AG04449 (cell line): Measurements from ENCODE around the gene SOCS1.

ENCODE experiments used
- CTCF ChIA-PET: fragments of 350-600 bp; formaldehyde crosslinking; extraction: SDS; loops from one replicate; lab custom pipeline; 2021; ENCODE audit warnings: antibody characterized with exemption; lab: Yijun Ruan, JAX
- POLR2A ChIA-PET: fragments of 400-600, 350-600 bp; formaldehyde crosslinking; extraction: SDS; loops from one replicate; lab custom pipeline; 2020; ENCODE audit warnings: antibody characterized with exemption, inconsistent platforms; lab: Yijun Ruan, JAX
- DNase-seq: peaks from one replicate; pipeline ENCODE4 v3.0.0-alpha.2; 2010; ENCODE audit warnings: low read depth, low spot score
- H3K4me3 ChIP-seq: 2 replicates; pipeline ENCODE4 v1.5.1; 2011; ENCODE audit warnings: low read depth, mild to moderate bottlenecking, control low read depth, low read length
- TF ChIP-seq, protein P1 (sequence below): IDR thresholded peaks from one replicate; pipeline ENCODE4 v1.5.1; 2011; ENCODE audit warnings: mild to moderate bottlenecking, moderate library complexity, low read length, control low read depth, inconsistent platforms; ENCODE audit not compliant: insufficient read depth; ENCODE audit errors: missing control alignments

The SOCS1 gene

DNA sequence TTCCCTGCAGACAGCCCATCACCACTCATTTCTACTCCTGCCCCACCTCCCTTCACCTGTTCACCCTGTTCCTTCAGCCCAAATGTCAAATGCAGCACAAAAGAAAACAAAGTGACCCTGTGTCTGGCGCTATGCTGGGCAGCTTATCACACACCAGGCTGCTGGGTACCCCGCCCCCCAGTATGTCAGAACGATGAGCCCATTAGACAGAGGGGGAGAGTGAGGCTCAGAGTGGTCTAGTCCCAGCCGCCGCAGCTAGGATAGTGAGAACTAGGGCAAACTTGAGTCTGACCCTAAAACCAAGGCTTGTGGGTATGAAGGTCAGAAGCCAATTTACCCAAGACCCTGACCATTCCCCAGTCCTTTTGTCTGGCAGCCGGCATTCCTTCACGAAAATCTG lies 9.1 kb upstream of the SOCS1 start:
- ChIA-PET CTCF (interaction anchor here (1.4 kb wide), 1 partner anchor 9 kb away, joined by 5 read pairs; the partner anchor contains the start of gene SOCS1), POLR2A (no interaction called here)
- H3K4me3 ChIP-seq, result no peak overlapping the region
- TF ChIP-seq, protein P1, sequence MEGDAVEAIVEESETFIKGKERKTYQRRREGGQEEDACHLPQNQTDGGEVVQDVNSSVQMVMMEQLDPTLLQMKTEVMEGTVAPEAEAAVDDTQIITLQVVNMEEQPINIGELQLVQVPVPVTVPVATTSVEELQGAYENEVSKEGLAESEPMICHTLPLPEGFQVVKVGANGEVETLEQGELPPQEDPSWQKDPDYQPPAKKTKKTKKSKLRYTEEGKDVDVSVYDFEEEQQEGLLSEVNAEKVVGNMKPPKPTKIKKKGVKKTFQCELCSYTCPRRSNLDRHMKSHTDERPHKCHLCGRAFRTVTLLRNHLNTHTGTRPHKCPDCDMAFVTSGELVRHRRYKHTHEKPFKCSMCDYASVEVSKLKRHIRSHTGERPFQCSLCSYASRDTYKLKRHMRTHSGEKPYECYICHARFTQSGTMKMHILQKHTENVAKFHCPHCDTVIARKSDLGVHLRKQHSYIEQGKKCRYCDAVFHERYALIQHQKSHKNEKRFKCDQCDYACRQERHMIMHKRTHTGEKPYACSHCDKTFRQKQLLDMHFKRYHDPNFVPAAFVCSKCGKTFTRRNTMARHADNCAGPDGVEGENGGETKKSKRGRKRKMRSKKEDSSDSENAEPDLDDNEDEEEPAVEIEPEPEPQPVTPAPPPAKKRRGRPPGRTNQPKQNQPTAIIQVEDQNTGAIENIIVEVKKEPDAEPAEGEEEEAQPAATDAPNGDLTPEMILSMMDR, result no peak
- DNase-seq, result no peak

DNA sequence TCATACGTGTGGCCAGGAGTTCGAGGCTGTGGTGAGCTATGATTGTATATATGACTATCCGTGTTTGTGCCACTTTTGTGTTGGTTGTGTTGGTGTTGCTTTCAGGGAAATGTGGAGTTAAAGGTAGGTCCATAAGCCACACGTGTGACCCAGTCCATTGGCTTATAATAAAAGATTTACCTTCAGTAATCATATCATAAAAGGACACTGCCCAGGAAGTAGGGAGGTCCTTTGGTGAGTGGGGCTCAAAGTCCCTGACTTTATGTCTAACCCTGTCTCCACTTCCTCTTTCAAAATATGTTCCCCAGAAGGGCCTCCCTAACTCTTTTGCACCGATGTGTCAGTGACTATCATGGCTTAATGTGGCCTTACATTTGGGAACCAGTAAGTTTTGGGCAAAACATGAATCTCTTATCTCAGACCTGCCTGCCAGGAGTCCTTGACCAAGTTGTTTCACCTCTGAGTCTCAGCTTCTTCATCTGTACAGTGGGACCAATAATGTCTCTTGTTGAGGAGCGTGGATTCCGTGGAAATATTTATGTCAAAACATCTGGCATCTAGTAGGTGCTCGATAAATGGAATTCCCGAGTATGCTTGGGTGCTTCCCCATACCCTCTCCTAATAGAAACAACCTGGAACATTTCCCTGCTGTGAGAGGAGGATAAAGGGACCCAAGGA lies 8.3 kb upstream of the SOCS1 start:
- DNase-seq, result no peak
- ChIA-PET CTCF (interaction anchor here (1.4 to 13.4 kb wide), 3 partner anchors 9 to 297 kb away, joined by 5 to 492 read pairs (median 155); partner anchors contain the start of gene SOCS1), POLR2A (no interaction called here)
- H3K4me3 ChIP-seq, result no peak overlapping the region
- TF ChIP-seq, protein P1, result no peak

DNA sequence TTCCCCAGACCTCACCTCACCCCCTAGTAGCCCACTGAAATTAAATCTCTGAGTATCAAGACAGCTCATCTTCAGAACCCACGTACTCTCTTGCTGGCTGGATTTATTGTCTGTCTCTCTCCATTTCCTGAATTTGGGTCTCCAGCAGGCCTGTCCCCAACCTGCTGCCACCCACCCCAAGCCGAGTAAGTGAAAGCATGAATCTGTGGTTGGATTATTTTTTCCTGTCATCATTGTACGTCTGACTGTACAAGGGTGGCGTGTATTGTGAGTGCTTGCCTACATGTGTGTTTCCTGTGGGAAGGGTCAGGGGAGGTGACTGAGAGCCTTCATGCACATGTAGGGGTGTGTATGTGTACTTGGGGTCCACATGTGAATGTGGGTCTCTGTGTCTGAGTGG lies 7.7 kb upstream of the SOCS1 start:
- POLR2A ChIA-PET, result no interaction called here
- CTCF ChIA-PET, result interaction anchor here (1.4 to 13.4 kb wide), 3 partner anchors 8 to 297 kb away, joined by 5 to 492 read pairs (median 155); partner anchors contain the start of gene SOCS1
- no peak for DNase-seq
- TF ChIP-seq, protein P1, result no peak
- no peak overlapping the region for H3K4me3 ChIP-seq

DNA sequence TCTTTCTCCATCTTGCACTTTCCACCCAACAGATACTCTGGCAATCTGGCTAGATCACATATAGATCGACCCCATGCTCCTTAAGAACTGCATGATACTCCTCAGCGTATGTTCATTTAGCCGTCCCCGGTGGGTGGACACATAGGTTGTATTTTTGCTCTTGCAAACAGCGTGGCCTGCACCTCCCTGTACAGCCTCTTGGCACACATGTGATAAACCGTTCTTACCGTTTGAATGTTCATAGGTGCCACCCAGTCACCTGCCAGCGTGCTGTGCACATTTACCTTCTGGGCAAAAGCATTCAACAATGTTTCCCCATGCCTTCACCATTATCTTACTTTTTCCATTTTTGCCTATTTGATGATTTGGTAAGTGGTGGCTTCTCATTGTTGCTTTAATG lies 6.9 kb upstream of the SOCS1 start:
- ChIA-PET POLR2A (no interaction called here), CTCF (interaction anchor here (10.7 to 13.4 kb wide), 2 partner anchors 92 to 296 kb away, joined by 155 to 492 read pairs; no protein-coding TSS in a partner anchor)
- TF ChIP-seq, protein P1, result no peak

DNA sequence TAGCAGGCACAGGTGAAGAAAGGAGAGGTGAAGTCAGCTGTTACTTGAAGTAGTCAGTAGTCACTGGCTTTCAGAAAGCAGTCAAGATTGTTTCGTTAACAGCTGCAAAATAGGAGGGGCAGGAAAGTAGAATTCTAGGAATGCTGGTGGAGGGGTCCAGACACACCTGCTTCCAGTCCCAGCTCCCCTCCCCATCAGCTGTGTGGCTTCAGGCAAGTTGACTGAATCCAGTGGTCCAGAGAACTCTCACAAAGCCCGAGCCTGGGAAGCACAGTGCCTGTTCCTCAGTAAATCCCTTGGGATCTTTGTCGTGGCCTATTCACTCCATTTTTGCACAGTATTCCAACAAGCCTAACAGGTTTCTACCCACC lies 4.6 kb upstream of the SOCS1 start:
- ChIA-PET POLR2A (no interaction called here), CTCF (interaction anchor here (1.1 to 13.4 kb wide), 6 partner anchors 9 to 306 kb away, joined by 3 to 492 read pairs (median 6); partner anchors contain the start of gene TNP2)
- TF ChIP-seq, protein P1, result no peak
- no peak for DNase-seq
- no peak overlapping the region for H3K4me3 ChIP-seq

More for the DNA sequence above, 6.9 kb upstream of the SOCS1 start:
- no peak overlapping the region for H3K4me3 ChIP-seq
- no peak for DNase-seq
